ENCODE data around the gene CFHR5. TPM values are rescaled to one million over a fixed set of nuclear protein-coding genes. Genes with fewer than 3 reads are reported as not detected.

The CFHR5 gene
- total and polyA plus RNA-seq, 2 of the 13 experiments (the other 11 are each of a cell fraction or from before 2014, with no cell fraction given), result not detected

DNA sequence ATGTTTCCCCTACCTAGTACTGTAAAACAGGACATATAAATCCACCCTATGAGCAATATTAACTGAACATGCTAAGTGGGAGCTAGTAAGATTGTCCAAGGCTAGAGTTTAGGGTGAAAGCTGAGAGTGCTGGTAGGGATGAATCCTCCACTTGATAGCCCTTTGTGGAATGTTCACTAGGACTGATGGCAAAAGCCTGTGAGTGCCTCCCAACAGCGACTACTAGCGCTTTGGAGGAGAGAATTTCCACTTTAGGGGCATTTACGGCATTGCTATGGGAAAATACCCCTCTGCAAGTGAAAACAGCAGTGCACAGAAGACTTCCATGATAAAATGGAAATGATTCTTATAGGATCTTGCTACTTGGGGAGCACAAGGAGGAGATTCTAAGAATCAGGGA is 35.9 kb downstream of the CFHR5 start:
- ChIA-PET CTCF (ENCODE audit: low intra/inter-chr PET ratio, low total read pairs) (no interaction called here), POLR2A (no interaction called here)
- Histone ChIP-seq H3K9ac (ENCODE audit: insufficient read depth, low read depth, low read length) (no peak overlapping the region), H3K36me3 (replicated peaks in 1 of 2; ENCODE audit: control insufficient read depth in 1 of 2, insufficient read depth in 2 of 2, low read length in 2 of 2) (no peaks in the 10 kb centered on the region), H3K4me2 (ENCODE audit: low read depth, low read length) (no peak overlapping the region), H3K27ac (ENCODE audit: extremely low read length, insufficient read depth, low read length) (no peak overlapping the region), H2AFZ (ENCODE audit: low read length) (no peak overlapping the region), H3K9me3 (ENCODE audit: low read length) (no peaks in the 10 kb centered on the region), H3K4me1 (ENCODE audit: insufficient read depth, low read length) (no peaks in the 10 kb centered on the region), H4K20me1 (ENCODE audit: insufficient read depth, low read length) (no peaks in the 10 kb centered on the region), H3K4me3 (replicated peaks in 1 of 3; ENCODE audit: insufficient read depth in 1 of 3, low read depth in 2 of 3, low read length in 3 of 3) (no peak overlapping the region), H3K27me3 (ENCODE audit: control insufficient read depth in 1 of 2, insufficient read depth in 2 of 2, low read length in 2 of 2) (no peaks in the 10 kb centered on the region), H3K79me2 (ENCODE audit: insufficient read depth, low read length) (no peaks in the 10 kb centered on the region)
- FAIRE-seq (no peak), DNase-seq (ENCODE audit: low spot score) (no peak), ATAC-seq (peak; percentile 67)
- WGBS (ENCODE audit: low lambda C conversion rate), result 20% methylated on average over 1 of the region's 3 CpGs
- in situ Hi-C loops (cut with HindIII; ENCODE audit: extremely low pct_ligation_motif_present, low pct_unique_long_range_greater_than_20kb), result no loop called here
- intact Hi-C loops (cut with micrococcal nuclease; ENCODE audit: unreplicated experiment), result no loop called here
- no TSS peak for BruUV-seq (replicated peaks)
- TF ChIP-seq SPEN (CRISPR knock-in tag; IDR thresholded peaks at IDR 0.05; ENCODE audit: low read depth) (no peak), BORCS8-MEF2B (CRISPR knock-in tag; IDR thresholded peaks at IDR 0.05) (no peak), POGZ (CRISPR knock-in tag; IDR thresholded peaks at IDR 0.05) (peak; percentile 63), ZMYM4 (CRISPR knock-in tag; IDR thresholded peaks at IDR 0.05) (peak; percentile 90), DR1 (CRISPR knock-in tag; IDR thresholded peaks at IDR 0.05) (no peak), KLF6 (CRISPR knock-in tag; IDR thresholded peaks at IDR 0.05) (no peak), ZNF264 (CRISPR knock-in tag; IDR thresholded peaks at IDR 0.05) (no peak), ZNF256 (CRISPR knock-in tag; conservative IDR thresholded peaks at IDR 0.05) (no peak), KLF12 (CRISPR knock-in tag; IDR thresholded peaks at IDR 0.05; ENCODE audit: borderline replicate concordance) (no peak)
- TF ChIP-seq, protein P1, sequence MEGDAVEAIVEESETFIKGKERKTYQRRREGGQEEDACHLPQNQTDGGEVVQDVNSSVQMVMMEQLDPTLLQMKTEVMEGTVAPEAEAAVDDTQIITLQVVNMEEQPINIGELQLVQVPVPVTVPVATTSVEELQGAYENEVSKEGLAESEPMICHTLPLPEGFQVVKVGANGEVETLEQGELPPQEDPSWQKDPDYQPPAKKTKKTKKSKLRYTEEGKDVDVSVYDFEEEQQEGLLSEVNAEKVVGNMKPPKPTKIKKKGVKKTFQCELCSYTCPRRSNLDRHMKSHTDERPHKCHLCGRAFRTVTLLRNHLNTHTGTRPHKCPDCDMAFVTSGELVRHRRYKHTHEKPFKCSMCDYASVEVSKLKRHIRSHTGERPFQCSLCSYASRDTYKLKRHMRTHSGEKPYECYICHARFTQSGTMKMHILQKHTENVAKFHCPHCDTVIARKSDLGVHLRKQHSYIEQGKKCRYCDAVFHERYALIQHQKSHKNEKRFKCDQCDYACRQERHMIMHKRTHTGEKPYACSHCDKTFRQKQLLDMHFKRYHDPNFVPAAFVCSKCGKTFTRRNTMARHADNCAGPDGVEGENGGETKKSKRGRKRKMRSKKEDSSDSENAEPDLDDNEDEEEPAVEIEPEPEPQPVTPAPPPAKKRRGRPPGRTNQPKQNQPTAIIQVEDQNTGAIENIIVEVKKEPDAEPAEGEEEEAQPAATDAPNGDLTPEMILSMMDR (CRISPR knock-in tag; IDR thresholded peaks at IDR 0.05), result peak; percentile 23; the same call in 1 of the 2 replicates
- TF ChIP-seq, protein P2, sequence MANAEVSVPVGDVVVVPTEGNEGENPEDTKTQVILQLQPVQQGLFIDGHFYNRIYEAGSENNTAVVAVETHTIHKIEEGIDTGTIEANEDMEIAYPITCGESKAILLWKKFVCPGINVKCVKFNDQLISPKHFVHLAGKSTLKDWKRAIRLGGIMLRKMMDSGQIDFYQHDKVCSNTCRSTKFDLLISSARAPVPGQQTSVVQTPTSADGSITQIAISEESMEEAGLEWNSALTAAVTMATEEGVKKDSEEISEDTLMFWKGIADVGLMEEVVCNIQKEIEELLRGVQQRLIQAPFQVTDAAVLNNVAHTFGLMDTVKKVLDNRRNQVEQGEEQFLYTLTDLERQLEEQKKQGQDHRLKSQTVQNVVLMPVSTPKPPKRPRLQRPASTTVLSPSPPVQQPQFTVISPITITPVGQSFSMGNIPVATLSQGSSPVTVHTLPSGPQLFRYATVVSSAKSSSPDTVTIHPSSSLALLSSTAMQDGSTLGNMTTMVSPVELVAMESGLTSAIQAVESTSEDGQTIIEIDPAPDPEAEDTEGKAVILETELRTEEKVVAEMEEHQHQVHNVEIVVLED (CRISPR knock-in tag; IDR thresholded peaks at IDR 0.05; ENCODE audit: borderline replicate concordance), result no peak
- TF ChIP-seq, protein P3, sequence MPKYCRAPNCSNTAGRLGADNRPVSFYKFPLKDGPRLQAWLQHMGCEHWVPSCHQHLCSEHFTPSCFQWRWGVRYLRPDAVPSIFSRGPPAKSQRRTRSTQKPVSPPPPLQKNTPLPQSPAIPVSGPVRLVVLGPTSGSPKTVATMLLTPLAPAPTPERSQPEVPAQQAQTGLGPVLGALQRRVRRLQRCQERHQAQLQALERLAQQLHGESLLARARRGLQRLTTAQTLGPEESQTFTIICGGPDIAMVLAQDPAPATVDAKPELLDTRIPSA (CRISPR knock-in tag; IDR thresholded peaks at IDR 0.05; ENCODE audit: borderline replicate concordance), result no peak
- TF ChIP-seq, protein P4, sequence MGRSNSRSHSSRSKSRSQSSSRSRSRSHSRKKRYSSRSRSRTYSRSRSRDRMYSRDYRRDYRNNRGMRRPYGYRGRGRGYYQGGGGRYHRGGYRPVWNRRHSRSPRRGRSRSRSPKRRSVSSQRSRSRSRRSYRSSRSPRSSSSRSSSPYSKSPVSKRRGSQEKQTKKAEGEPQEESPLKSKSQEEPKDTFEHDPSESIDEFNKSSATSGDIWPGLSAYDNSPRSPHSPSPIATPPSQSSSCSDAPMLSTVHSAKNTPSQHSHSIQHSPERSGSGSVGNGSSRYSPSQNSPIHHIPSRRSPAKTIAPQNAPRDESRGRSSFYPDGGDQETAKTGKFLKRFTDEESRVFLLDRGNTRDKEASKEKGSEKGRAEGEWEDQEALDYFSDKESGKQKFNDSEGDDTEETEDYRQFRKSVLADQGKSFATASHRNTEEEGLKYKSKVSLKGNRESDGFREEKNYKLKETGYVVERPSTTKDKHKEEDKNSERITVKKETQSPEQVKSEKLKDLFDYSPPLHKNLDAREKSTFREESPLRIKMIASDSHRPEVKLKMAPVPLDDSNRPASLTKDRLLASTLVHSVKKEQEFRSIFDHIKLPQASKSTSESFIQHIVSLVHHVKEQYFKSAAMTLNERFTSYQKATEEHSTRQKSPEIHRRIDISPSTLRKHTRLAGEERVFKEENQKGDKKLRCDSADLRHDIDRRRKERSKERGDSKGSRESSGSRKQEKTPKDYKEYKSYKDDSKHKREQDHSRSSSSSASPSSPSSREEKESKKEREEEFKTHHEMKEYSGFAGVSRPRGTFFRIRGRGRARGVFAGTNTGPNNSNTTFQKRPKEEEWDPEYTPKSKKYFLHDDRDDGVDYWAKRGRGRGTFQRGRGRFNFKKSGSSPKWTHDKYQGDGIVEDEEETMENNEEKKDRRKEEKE (IDR thresholded peaks at IDR 0.05), result no peak
- TF ChIP-seq, protein P5, sequence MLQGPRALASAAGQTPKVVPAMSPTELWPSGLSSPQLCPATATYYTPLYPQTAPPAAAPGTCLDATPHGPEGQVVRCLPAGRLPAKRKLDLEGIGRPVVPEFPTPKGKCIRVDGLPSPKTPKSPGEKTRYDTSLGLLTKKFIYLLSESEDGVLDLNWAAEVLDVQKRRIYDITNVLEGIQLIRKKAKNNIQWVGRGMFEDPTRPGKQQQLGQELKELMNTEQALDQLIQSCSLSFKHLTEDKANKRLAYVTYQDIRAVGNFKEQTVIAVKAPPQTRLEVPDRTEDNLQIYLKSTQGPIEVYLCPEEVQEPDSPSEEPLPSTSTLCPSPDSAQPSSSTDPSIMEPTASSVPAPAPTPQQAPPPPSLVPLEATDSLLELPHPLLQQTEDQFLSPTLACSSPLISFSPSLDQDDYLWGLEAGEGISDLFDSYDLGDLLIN (CRISPR knock-in tag; IDR thresholded peaks at IDR 0.05; ENCODE audit: borderline replicate concordance), result no peak

Measured in HepG2 (cell line).